Measurements from ENCODE around the gene DNASE1L3. TPM values are rescaled to one million over a fixed set of nuclear protein-coding genes. Genes with fewer than 3 reads are reported as not detected.
A peak's percentile ranks its signal among the peaks of the same experiment; 100 is the strongest.

Gene DNASE1L3
- total and polyA plus RNA-seq, 2 of the 13 experiments (the other 11 are each of a cell fraction or from before 2014, with no cell fraction given): 0.86 to 1.7 TPM

- TF ChIP-seq KIAA2018 (CRISPR knock-in tag; IDR thresholded peaks at IDR 0.05; ENCODE audit: borderline replicate concordance): no peak
- no peak for TF ChIP-seq FOXP1 (IDR thresholded peaks at IDR 0.05)
- TF ChIP-seq FOXP1 (CRISPR knock-in tag; IDR thresholded peaks at IDR 0.05): peak; percentile 77
- TF ChIP-seq ZNF382 (CRISPR knock-in tag; IDR thresholded peaks at IDR 0.05; ENCODE audit: borderline replicate concordance): no peak
- no peak for TF ChIP-seq CEBPB (IDR thresholded peaks at IDR 0.05; ENCODE audit: borderline replicate concordance, low read depth, low read length)
- no peak for TF ChIP-seq ZNF556 (CRISPR knock-in tag; IDR thresholded peaks at IDR 0.05; ENCODE audit: borderline replicate concordance)
- TF ChIP-seq RAD21 (CRISPR knock-in tag; IDR thresholded peaks at IDR 0.05): no peak
- TF ChIP-seq ZNF878 (CRISPR knock-in tag; IDR thresholded peaks at IDR 0.05): no peak
- TF ChIP-seq ZSCAN12 (CRISPR knock-in tag; IDR thresholded peaks at IDR 0.05): no peak
- no peak for TF ChIP-seq HNF4G (IDR thresholded peaks at IDR 0.05; ENCODE audit: borderline replicate concordance, low read depth, low read length)
- TF ChIP-seq HNF4G (CRISPR knock-in tag; IDR thresholded peaks at IDR 0.05; ENCODE audit: borderline replicate concordance, low read depth): no peak
- TF ChIP-seq ZNF160 (CRISPR knock-in tag; IDR thresholded peaks at IDR 0.05): no peak
- peak; percentile 21; the same call in 1 of the 2 replicates for TF ChIP-seq ELF3 (CRISPR knock-in tag; IDR thresholded peaks at IDR 0.05)
- no peak for TF ChIP-seq RFX3 (CRISPR knock-in tag; IDR thresholded peaks at IDR 0.05)
- TF ChIP-seq, protein P1, sequence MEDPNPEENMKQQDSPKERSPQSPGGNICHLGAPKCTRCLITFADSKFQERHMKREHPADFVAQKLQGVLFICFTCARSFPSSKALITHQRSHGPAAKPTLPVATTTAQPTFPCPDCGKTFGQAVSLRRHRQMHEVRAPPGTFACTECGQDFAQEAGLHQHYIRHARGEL (CRISPR knock-in tag; IDR thresholded peaks at IDR 0.05): no peak
- TF ChIP-seq NRL (CRISPR knock-in tag; IDR thresholded peaks at IDR 0.05; ENCODE audit: borderline replicate concordance): no peak
- no peak for TF ChIP-seq ZSCAN9 (CRISPR knock-in tag; IDR thresholded peaks at IDR 0.05; ENCODE audit: borderline replicate concordance)
- TF ChIP-seq ARID5B (CRISPR knock-in tag; IDR thresholded peaks at IDR 0.05): peak; percentile 55
- TF ChIP-seq GATAD2A (CRISPR knock-in tag; IDR thresholded peaks at IDR 0.05): peak; percentile 51; the same call in 1 of the 2 replicates
- TF ChIP-seq SPEN (CRISPR knock-in tag; IDR thresholded peaks at IDR 0.05; ENCODE audit: low read depth): no peak
Observed at GRCh38 chr3:58180940-58181587, 29.7 kb downstream of the DNASE1L3 start (continued).
